Measurements from ENCODE around the gene TSLP. TPM values are rescaled to one million over a fixed set of nuclear protein-coding genes. Genes with fewer than 3 reads are reported as not detected.

The TSLP gene
- total RNA-seq, 3 donors from 2014 or later (not counting 1 experiment from before 2014, with no cell fraction given), result not detected

- Histone ChIP-seq H3K36me3 (ENCODE audit: control insufficient read depth, insufficient read depth, low read length) (no peaks in the 10 kb centered on the region), H3K27ac (ENCODE audit: low read length) (no peak overlapping the region), H3K4me1 (ENCODE audit: control insufficient read depth, insufficient read depth, low read length) (peaks cover 5% of the 10 kb centered on the region), H3K4me3 (ENCODE audit: low read length) (no peak overlapping the region), H3K9me3 (ENCODE audit: control insufficient read depth, insufficient read depth, low read length) (no peaks in the 10 kb centered on the region), H3K27me3 (ENCODE audit: control insufficient read depth, insufficient read depth, low read length) (peaks cover 43% of the 10 kb centered on the region)
- TF ChIP-seq CTCF (IDR thresholded peaks at IDR 0.05), result no peak
- DNase-seq, result no peak
- no peaks in the 10 kb centered on the region for H3K36me3 Mint-ChIP-seq
- no peak overlapping the region for H3K4me3 Mint-ChIP-seq
- H3K27me3 Mint-ChIP-seq (ENCODE audit: low read depth in 2 of 2), result peaks cover 54 to 61% of the 10 kb centered on the region in 2 donors
- 84% methylated on average over 2 of the region's 2 CpGs for WGBS (ENCODE audit: insufficient coverage)
- no peaks in the 10 kb centered on the region for H3K9me3 Mint-ChIP-seq
- intact Hi-C loops (cut with micrococcal nuclease), result no loop called here
- H3K4me1 Mint-ChIP-seq, result peaks cover 2 to 7% of the 10 kb centered on the region in 2 donors
- H3K27ac Mint-ChIP-seq, result no peak overlapping the region
- no peak for ATAC-seq
Observed at GRCh38 chr5:111068213-111068612, 3.3 kb upstream of the TSLP start.

- H3K4me1 ChIP-seq (ENCODE audit: control insufficient read depth, insufficient read depth, low read length), result peaks cover 8% of the 10 kb centered on the region
- ATAC-seq (no peak), DNase-seq (no peak)
- H3K27ac ChIP-seq (ENCODE audit: low read length), result no peak overlapping the region
- no peaks in the 10 kb centered on the region for H3K36me3 ChIP-seq (ENCODE audit: control insufficient read depth, insufficient read depth, low read length)
- WGBS (ENCODE audit: insufficient coverage), result 51% methylated on average over 4 of the region's 4 CpGs
- peaks cover 0 to 2% of the 10 kb centered on the region in 2 donors for H3K9me3 Mint-ChIP-seq
- peaks cover 66 to 71% of the 10 kb centered on the region in 2 donors for H3K27me3 Mint-ChIP-seq (ENCODE audit: low read depth in 2 of 2)
- peaks cover 14 to 16% of the 10 kb centered on the region in 2 donors for H3K4me1 Mint-ChIP-seq
- no peaks in the 10 kb centered on the region for H3K9me3 ChIP-seq (ENCODE audit: control insufficient read depth, insufficient read depth, low read length)
- TF ChIP-seq CTCF (IDR thresholded peaks at IDR 0.05), result no peak
- no peaks in the 10 kb centered on the region for H3K36me3 Mint-ChIP-seq
- H3K27ac Mint-ChIP-seq, result no peak overlapping the region
- H3K27me3 ChIP-seq (ENCODE audit: control insufficient read depth, insufficient read depth, low read length), result peaks cover 47% of the 10 kb centered on the region
- intact Hi-C loops (cut with micrococcal nuclease), result no loop called here
- no peak overlapping the region for H3K4me3 ChIP-seq (ENCODE audit: low read length)
- no peak overlapping the region for H3K4me3 Mint-ChIP-seq
Observed at GRCh38 chr5:111069839-111070238, 1.7 kb upstream of the TSLP start.

- peak in 1 of 2 donors; percentile 16 for DNase-seq
- 7% methylated on average over 41 of the region's 42 CpGs for WGBS (ENCODE audit: insufficient coverage)
Observed at GRCh38 chr5:111070272-111071134, 1.0 kb upstream of the TSLP start.

More at GRCh38 chr5:111070272-111071134, 1.0 kb upstream of the TSLP start:
- Mint-ChIP-seq H3K36me3 (no peaks in the 10 kb centered on the region), H3K27me3 (ENCODE audit: low read depth in 2 of 2) (peaks cover 67 to 72% of the 10 kb centered on the region in 2 donors), H3K4me3 (no peak overlapping the region), H3K27ac (no peak overlapping the region), H3K4me1 (peaks cover 14 to 16% of the 10 kb centered on the region in 2 donors), H3K9me3 (peaks cover 0 to 2% of the 10 kb centered on the region in 2 donors)
- H3K27me3 ChIP-seq (ENCODE audit: control insufficient read depth, insufficient read depth, low read length), result peaks cover 52% of the 10 kb centered on the region
- no peak overlapping the region for H3K4me3 ChIP-seq (ENCODE audit: low read length)
- H3K9me3 ChIP-seq (ENCODE audit: control insufficient read depth, insufficient read depth, low read length), result no peaks in the 10 kb centered on the region
- H3K4me1 ChIP-seq (ENCODE audit: control insufficient read depth, insufficient read depth, low read length), result peaks cover 8% of the 10 kb centered on the region
- TF ChIP-seq CTCF (IDR thresholded peaks at IDR 0.05), result no peak
- no peak overlapping the region for H3K27ac ChIP-seq (ENCODE audit: low read length)
- H3K36me3 ChIP-seq (ENCODE audit: control insufficient read depth, insufficient read depth, low read length), result no peaks in the 10 kb centered on the region
- ATAC-seq, result peak in 1 of 3 donors; percentile 39
- intact Hi-C loops (cut with micrococcal nuclease), result no loop called here
